Measurements from ENCODE around the gene TSKS.

DNA sequence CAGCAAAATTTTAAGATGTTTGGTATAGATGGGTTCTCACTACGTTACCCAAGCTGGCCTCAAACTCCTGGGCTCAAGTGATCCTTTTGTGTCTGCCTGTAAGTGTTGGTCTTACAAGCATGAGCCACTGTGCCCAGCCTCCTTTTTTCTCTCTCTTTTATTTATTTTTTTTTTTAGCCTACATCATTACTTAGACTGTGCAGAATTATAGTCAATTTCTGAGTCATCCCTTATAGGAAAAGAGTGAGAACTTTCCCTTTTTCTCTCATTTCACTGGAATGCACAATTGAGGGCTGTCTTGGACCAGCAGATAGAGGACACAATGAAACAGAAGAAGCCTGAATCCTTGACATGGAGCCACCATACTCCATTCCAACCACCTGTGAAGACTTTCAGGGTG is 13.3 kb downstream of the TSKS start:
- no peak for TF ChIP-seq POLR2AphosphoS5 (IDR thresholded peaks at IDR 0.05)
- TF ChIP-seq, protein P1, sequence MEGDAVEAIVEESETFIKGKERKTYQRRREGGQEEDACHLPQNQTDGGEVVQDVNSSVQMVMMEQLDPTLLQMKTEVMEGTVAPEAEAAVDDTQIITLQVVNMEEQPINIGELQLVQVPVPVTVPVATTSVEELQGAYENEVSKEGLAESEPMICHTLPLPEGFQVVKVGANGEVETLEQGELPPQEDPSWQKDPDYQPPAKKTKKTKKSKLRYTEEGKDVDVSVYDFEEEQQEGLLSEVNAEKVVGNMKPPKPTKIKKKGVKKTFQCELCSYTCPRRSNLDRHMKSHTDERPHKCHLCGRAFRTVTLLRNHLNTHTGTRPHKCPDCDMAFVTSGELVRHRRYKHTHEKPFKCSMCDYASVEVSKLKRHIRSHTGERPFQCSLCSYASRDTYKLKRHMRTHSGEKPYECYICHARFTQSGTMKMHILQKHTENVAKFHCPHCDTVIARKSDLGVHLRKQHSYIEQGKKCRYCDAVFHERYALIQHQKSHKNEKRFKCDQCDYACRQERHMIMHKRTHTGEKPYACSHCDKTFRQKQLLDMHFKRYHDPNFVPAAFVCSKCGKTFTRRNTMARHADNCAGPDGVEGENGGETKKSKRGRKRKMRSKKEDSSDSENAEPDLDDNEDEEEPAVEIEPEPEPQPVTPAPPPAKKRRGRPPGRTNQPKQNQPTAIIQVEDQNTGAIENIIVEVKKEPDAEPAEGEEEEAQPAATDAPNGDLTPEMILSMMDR (IDR thresholded peaks at IDR 0.05): no peak
- TF ChIP-seq POLR2A (IDR thresholded peaks at IDR 0.05): no peak
